ENCODE data around the gene MRPS7. TPM values are rescaled to one million over a fixed set of nuclear protein-coding genes. Genes with fewer than 3 reads are reported as not detected.
"Not testable (repeated sequence)": the region's sequence is repeated elsewhere in the genome, so short reads cannot be mapped to it uniquely, and the experiment has no call there.

Gene MRPS7
- total RNA-seq, 1 experiment from 2014 or later = 125 TPM

GRCh38 chr17:75277664-75278071 lies 16.0 kb downstream of the MRPS7 start:
- no peaks in the 10 kb centered on the region for H3K4me1 ChIP-seq
- ChIA-PET CTCF (interaction anchor here (0.8 to 1.0 kb wide), 2 partner anchors 11 to 20 kb away, joined by 3 read pairs; partner anchors contain the start of gene SLC25A19), POLR2A (interaction anchor here (0.7 to 1.3 kb wide), 3 partner anchors 15 to 128 kb away, joined by 3 to 4 read pairs (median 3); partner anchors contain the start of gene GGA3)
- intact Hi-C loops (cut with micrococcal nuclease; ENCODE audit: unreplicated experiment) = no loop called here
- Mint-ChIP-seq H3K27me3 (ENCODE audit: insufficient read depth, unreplicated experiment) (no peaks in the 10 kb centered on the region), H3K27ac (ENCODE audit: unreplicated experiment) (no peak overlapping the region), H3K36me3 (ENCODE audit: insufficient read depth, unreplicated experiment) (peaks cover 39% of the 10 kb centered on the region), H3K4me1 (ENCODE audit: low read depth, unreplicated experiment) (peaks cover 8% of the 10 kb centered on the region), H3K4me3 (ENCODE audit: unreplicated experiment) (no peak overlapping the region), H3K9me3 (ENCODE audit: unreplicated experiment) (no peaks in the 10 kb centered on the region)
- no peak for DNase-seq
- no TSS peak for BruUV-seq (replicated peaks)
- H3K4me3 ChIP-seq (ENCODE audit: low read depth, low read length) = no peak overlapping the region
- no peak for TF ChIP-seq CTCF (IDR thresholded peaks at IDR 0.05; ENCODE audit: insufficient read depth in 1 of 2, low read depth in 1 of 2, low read length in 1 of 2, severe bottlenecking in 1 of 2, unreplicated experiment in 1 of 2)
- no peaks in the 10 kb centered on the region for H3K9me3 ChIP-seq
- H3K36me3 ChIP-seq (ENCODE audit: control insufficient read depth, insufficient read depth, low read length) = peaks cover 2% of the 10 kb centered on the region; the same call in 1 of the 2 replicates
- H3K27me3 ChIP-seq (replicated peaks; ENCODE audit: control insufficient read depth, insufficient read depth, low read length) = no peaks in the 10 kb centered on the region

- H3K9me3 Mint-ChIP-seq (ENCODE audit: unreplicated experiment); BruUV-seq (replicated peaks); H3K27ac Mint-ChIP-seq (ENCODE audit: unreplicated experiment); POLR2A ChIA-PET; intact Hi-C loops (cut with micrococcal nuclease; ENCODE audit: unreplicated experiment); H3K9me3 ChIP-seq; H3K27me3 Mint-ChIP-seq (ENCODE audit: insufficient read depth, unreplicated experiment); H3K36me3 ChIP-seq (ENCODE audit: control insufficient read depth, insufficient read depth, low read length); H3K4me1 ChIP-seq; H3K4me1 Mint-ChIP-seq (ENCODE audit: low read depth, unreplicated experiment); H3K27me3 ChIP-seq (replicated peaks; ENCODE audit: control insufficient read depth, insufficient read depth, low read length); DNase-seq; H3K4me3 Mint-ChIP-seq (ENCODE audit: unreplicated experiment); H3K4me3 ChIP-seq (ENCODE audit: low read depth, low read length): not testable (repeated sequence)
- peaks cover 48% of the 10 kb centered on the region for H3K36me3 Mint-ChIP-seq (ENCODE audit: insufficient read depth, unreplicated experiment)
- CTCF ChIA-PET = interaction anchor here (0.7 to 0.8 kb wide), 2 partner anchors 9 to 17 kb away, joined by 3 read pairs; partner anchors contain the start of gene MIF4GD
Observed at GRCh38 chr17:75280189-75280588, 18.5 kb downstream of the MRPS7 start.

GRCh38 chr17:75285123-75285522 lies 23.4 kb downstream of the MRPS7 start:
- no peak for TF ChIP-seq CTCF (IDR thresholded peaks at IDR 0.05; ENCODE audit: insufficient read depth in 1 of 2, low read depth in 1 of 2, low read length in 1 of 2, severe bottlenecking in 1 of 2, unreplicated experiment in 1 of 2)
- CTCF ChIA-PET = interaction anchor here (2.9 kb wide), 1 partner anchor 15 kb away, joined by 21 read pairs; the partner anchor contains the start of gene MIF4GD
- H3K27me3 Mint-ChIP-seq (ENCODE audit: insufficient read depth, unreplicated experiment) = no peaks in the 10 kb centered on the region
- no TSS peak for BruUV-seq (replicated peaks)
- intact Hi-C loops (cut with micrococcal nuclease; ENCODE audit: unreplicated experiment) = no loop called here
- peaks cover 7% of the 10 kb centered on the region for H3K4me1 Mint-ChIP-seq (ENCODE audit: low read depth, unreplicated experiment)
- peaks cover 39% of the 10 kb centered on the region for H3K36me3 Mint-ChIP-seq (ENCODE audit: insufficient read depth, unreplicated experiment)
- Histone ChIP-seq H3K4me3 (ENCODE audit: low read depth, low read length) (no peak overlapping the region), H3K4me1 (no peaks in the 10 kb centered on the region; the same call in 1 of the 2 replicates), H3K36me3 (ENCODE audit: control insufficient read depth, insufficient read depth, low read length) (peaks cover 4% of the 10 kb centered on the region), H3K27me3 (replicated peaks; ENCODE audit: control insufficient read depth, insufficient read depth, low read length) (no peaks in the 10 kb centered on the region), H3K9me3 (no peaks in the 10 kb centered on the region)
- H3K9me3 Mint-ChIP-seq (ENCODE audit: unreplicated experiment) = no peaks in the 10 kb centered on the region
- H3K27ac Mint-ChIP-seq (ENCODE audit: unreplicated experiment) = no peak overlapping the region
- no peak for DNase-seq
- no peak overlapping the region for H3K4me3 Mint-ChIP-seq (ENCODE audit: unreplicated experiment)
- POLR2A ChIA-PET = no interaction called here
